ENCODE results near the gene SERPINI1. TPM values are rescaled to one million over a fixed set of nuclear protein-coding genes. Genes with fewer than 3 reads are reported as not detected.

The SERPINI1 gene
- total RNA-seq, 2 donors from 2014 or later: 2.0 to 3.8 TPM

GRCh38 chr3:167864552-167864874 lies 129.0 kb downstream of the SERPINI1 start:
- Histone ChIP-seq H3K27me3 (no peaks in the 10 kb centered on the region), H3K4me1 (peaks cover 0 to 18% of the 10 kb centered on the region in 2 donors), H3K9me3 (peaks cover 0 to 4% of the 10 kb centered on the region in 2 donors), H3K27ac (peak overlapping the region; percentile 68 to 80), H3K4me3 (peak overlapping the region in 1 of 2 donors; percentile 16), H3K36me3 (no peaks in the 10 kb centered on the region)
- no peak for DNase-seq (ENCODE audit: low spot score)
- TF ChIP-seq CTCF (IDR thresholded peaks at IDR 0.05): no peak

- DNase-seq (ENCODE audit: low spot score): no peak
- H3K4me1 ChIP-seq: peaks cover 0 to 16% of the 10 kb centered on the region in 2 donors
- no peaks in the 10 kb centered on the region for H3K36me3 ChIP-seq
- no peaks in the 10 kb centered on the region for H3K27me3 ChIP-seq
- no peak overlapping the region for H3K4me3 ChIP-seq
- TF ChIP-seq CTCF (IDR thresholded peaks at IDR 0.05): no peak
- peak overlapping the region; percentile 68 to 80 for H3K27ac ChIP-seq
- H3K9me3 ChIP-seq: peaks cover 0 to 4% of the 10 kb centered on the region in 2 donors
These were observed 130.8 kb downstream of the SERPINI1 start for GRCh38 chr3:167866331-167866730.

GRCh38 chr3:167867981-167868380 lies 132.5 kb downstream of the SERPINI1 start:
- no peak overlapping the region for H3K27ac ChIP-seq
- H3K36me3 ChIP-seq: no peaks in the 10 kb centered on the region
- TF ChIP-seq CTCF (IDR thresholded peaks at IDR 0.05): no peak
- H3K4me3 ChIP-seq: no peak overlapping the region
- peaks cover 0 to 4% of the 10 kb centered on the region in 2 donors for H3K9me3 ChIP-seq
- peaks cover 0 to 9% of the 10 kb centered on the region in 2 donors for H3K4me1 ChIP-seq
- no peaks in the 10 kb centered on the region for H3K27me3 ChIP-seq
- no peak for DNase-seq (ENCODE audit: low spot score)

GRCh38 chr3:167870181-167870580 lies 134.7 kb downstream of the SERPINI1 start:
- TF ChIP-seq CTCF (IDR thresholded peaks at IDR 0.05): no peak
- Histone ChIP-seq H3K4me3 (no peak overlapping the region), H3K4me1 (peaks cover 0 to 13% of the 10 kb centered on the region in 2 donors), H3K27me3 (no peaks in the 10 kb centered on the region), H3K36me3 (no peaks in the 10 kb centered on the region), H3K27ac (peak overlapping the region; percentile 40 to 51), H3K9me3 (peaks cover 0 to 4% of the 10 kb centered on the region in 2 donors)
- DNase-seq (ENCODE audit: low spot score): no peak

GRCh38 chr3:167870759-167871158 lies 135.2 kb downstream of the SERPINI1 start:
- Histone ChIP-seq H3K4me1 (peaks cover 0 to 13% of the 10 kb centered on the region in 2 donors), H3K36me3 (no peaks in the 10 kb centered on the region), H3K9me3 (peaks cover 0 to 4% of the 10 kb centered on the region in 2 donors), H3K27ac (peak overlapping the region; percentile 40 to 51), H3K27me3 (no peaks in the 10 kb centered on the region), H3K4me3 (no peak overlapping the region)
- TF ChIP-seq CTCF (IDR thresholded peaks at IDR 0.05): no peak
- DNase-seq (ENCODE audit: low spot score): no peak

- no peaks in the 10 kb centered on the region for H3K36me3 ChIP-seq
- no peak for DNase-seq (ENCODE audit: low spot score)
- H3K4me3 ChIP-seq: no peak overlapping the region
- TF ChIP-seq CTCF (IDR thresholded peaks at IDR 0.05): no peak
- peaks cover 0 to 4% of the 10 kb centered on the region in 2 donors for H3K9me3 ChIP-seq
- H3K27ac ChIP-seq: peak overlapping the region in 1 of 2 donors; percentile 51
- peaks cover 0 to 21% of the 10 kb centered on the region in 2 donors for H3K4me1 ChIP-seq
- H3K27me3 ChIP-seq: no peaks in the 10 kb centered on the region
These were observed 136.5 kb downstream of the SERPINI1 start for GRCh38 chr3:167872032-167872431.

Data from right atrium auricular region (tissue), 2 donors.